ENCODE results near the gene CNTRL. TPM values are rescaled to one million over a fixed set of nuclear protein-coding genes. Genes with fewer than 3 reads are reported as not detected.

The CNTRL gene
- total RNA-seq, 1 experiment from 2014 or later, result 13.4 TPM

- Histone ChIP-seq H3K9me2 (ENCODE audit: insufficient read depth) (no peaks in the 10 kb centered on the region), H3K4me3 (replicated peaks in 1 of 2; ENCODE audit: low read depth in 1 of 2, low read length in 2 of 2) (no peak overlapping the region), H3K36me3 (ENCODE audit: control insufficient read depth in 1 of 2, insufficient read depth in 2 of 2, low read length in 2 of 2) (peaks cover 4 to 13% of the 10 kb centered on the region in 2 experiments; a peak in 3 of 4 replicates), H3K9ac (ENCODE audit: low read length) (no peak overlapping the region), H3K79me2 (ENCODE audit: insufficient read depth, low read length) (peaks cover 46% of the 10 kb centered on the region), H3K9me3 (ENCODE audit: control insufficient read depth in 1 of 2, insufficient read depth in 1 of 2, low read depth in 1 of 2, low read length in 2 of 2) (no peaks in the 10 kb centered on the region), H3K27ac (ENCODE audit: low read depth, low read length) (no peak overlapping the region), H3K4me1 (ENCODE audit: control insufficient read depth in 1 of 2, insufficient read depth in 2 of 2, low read length in 2 of 2) (0 out of 4 replicates have a peak, but pooled peaks cover 0 to 3% of the 10 kb centered on the region in 2 experiments), H3K4me2 (ENCODE audit: low read length) (no peak overlapping the region), H2AFZ (ENCODE audit: low read depth, low read length, poor library complexity, severe bottlenecking) (no peak overlapping the region), H4K20me1 (ENCODE audit: insufficient read depth) (peaks cover 2% of the 10 kb centered on the region; the same call in 1 of the 2 replicates), H3K27me3 (ENCODE audit: insufficient read depth, low read length) (no peaks in the 10 kb centered on the region)
- POLR2A ChIA-PET, result no interaction called here
- intact Hi-C loops (cut with micrococcal nuclease), result no loop called here
- RAD21 ChIA-PET (ENCODE audit: low non-redundant PET in 1 of 2, low total read pairs in 2 of 2, uncharacterized antibody in 2 of 2, unreplicated experiment in 2 of 2), result no interaction called here
- no peak for ATAC-seq
- TF ChIP-seq CTCF (IDR thresholded peaks at IDR 0.05 in 2 of 3, conservative IDR thresholded peaks at IDR 0.05 in 1 of 3; ENCODE audit: borderline replicate concordance in 1 of 3, insufficient read depth in 1 of 3, low read depth in 2 of 3, low read length in 2 of 3) (no peak), MAX (IDR thresholded peaks at IDR 0.05) (no peak), FOSL1 (IDR thresholded peaks at IDR 0.05; ENCODE audit: low read depth) (no peak), ELF1 (IDR thresholded peaks at IDR 0.05; ENCODE audit: borderline replicate concordance, low read depth) (no peak), ZBTB33 (IDR thresholded peaks at IDR 0.05; ENCODE audit: extremely low read depth, insufficient replicate concordance, low read length) (no peak), SIN3A (IDR thresholded peaks at IDR 0.05; ENCODE audit: low read depth) (no peak), SRF (IDR thresholded peaks at IDR 0.05; ENCODE audit: low read depth) (no peak), EZH2 (IDR thresholded peaks at IDR 0.05) (no peak), SP1 (IDR thresholded peaks at IDR 0.05; ENCODE audit: low read depth) (no peak), RAD21 (IDR thresholded peaks at IDR 0.05; ENCODE audit: low read depth) (no peak), POLR2A (IDR thresholded peaks at IDR 0.05; ENCODE audit: borderline replicate concordance, extremely low read depth, insufficient read depth, insufficient read length) (no peak), POLR2AphosphoS5 (IDR thresholded peaks at IDR 0.05; ENCODE audit: low read depth, low read length) (no peak), YY1 (IDR thresholded peaks at IDR 0.05; ENCODE audit: extremely low read depth, insufficient replicate concordance, low read depth, low read length) (no peak), TCF7L2 (IDR thresholded peaks at IDR 0.05; ENCODE audit: borderline replicate concordance, extremely low read depth, insufficient read depth, insufficient read length) (no peak), EZH2phosphoT487 (IDR thresholded peaks at IDR 0.05; ENCODE audit: borderline replicate concordance) (no peak), CEBPB (IDR thresholded peaks at IDR 0.05; ENCODE audit: low read depth) (no peak), JUND (IDR thresholded peaks at IDR 0.05) (no peak)
- BruUV-seq (replicated peaks), result no TSS peak
- CTCF ChIA-PET, result interaction anchor here (1.0 kb wide), 1 partner anchor 13 kb away, joined by 3 read pairs; no protein-coding TSS in a partner anchor
- DNase-seq (ENCODE audit: low read depth, low spot score), result no peak
Observed at GRCh38 chr9:121182101-121182836, 107.5 kb downstream of the CNTRL start.
